CD4-positive, alpha-beta T cell treated with Interleukin-4 for 4 hours (primary cell): ENCODE measurements around the gene APRT.
"Not testable (repeated sequence)": the region's sequence is repeated elsewhere in the genome, so short reads cannot be mapped to it uniquely, and the experiment has no call there.

Source experiments
- DNase-seq: peaks from one replicate; pipeline ENCODE4 v3.0.0-alpha.2; 2020

APRT gene

GRCh38 chr16:88841521-88842307, 30.0 kb upstream of the APRT start:
- DNase-seq: no peak

- DNase-seq: no peak
Measured at GRCh38 chr16:88840600-88841215, 29.0 kb upstream of the APRT start.

- DNase-seq: no peak
Measured at GRCh38 chr16:88839745-88840599, 28.2 kb upstream of the APRT start.

GRCh38 chr16:88839026-88839529, 27.4 kb upstream of the APRT start:
- no peak for DNase-seq

GRCh38 chr16:88838566-88838965, 26.8 kb upstream of the APRT start:
- DNase-seq: no peak

GRCh38 chr16:88837806-88838205, 26.1 kb upstream of the APRT start:
- no peak for DNase-seq

GRCh38 chr16:88836791-88837190, 25.1 kb upstream of the APRT start:
- no peak for DNase-seq

GRCh38 chr16:88835818-88836217, 24.1 kb upstream of the APRT start:
- DNase-seq: no peak

- no peak for DNase-seq
Measured at GRCh38 chr16:88835383-88835782, 23.7 kb upstream of the APRT start.

- DNase-seq: no peak
Measured at GRCh38 chr16:88834670-88835069, 22.9 kb upstream of the APRT start.

GRCh38 chr16:88833086-88833485, 21.4 kb upstream of the APRT start:
- DNase-seq: no peak

GRCh38 chr16:88831838-88832237, 20.1 kb upstream of the APRT start:
- no peak for DNase-seq

GRCh38 chr16:88830783-88831182, 19.1 kb upstream of the APRT start:
- no peak for DNase-seq

- no peak for DNase-seq
Measured at GRCh38 chr16:88830258-88830657, 18.5 kb upstream of the APRT start.

GRCh38 chr16:88828711-88829110, 17.0 kb upstream of the APRT start:
- no peak for DNase-seq

GRCh38 chr16:88827727-88828126, 16.0 kb upstream of the APRT start:
- no peak for DNase-seq

- no peak for DNase-seq
Measured at GRCh38 chr16:88826070-88826840, 14.5 kb upstream of the APRT start.

GRCh38 chr16:88825146-88825545, 13.4 kb upstream of the APRT start:
- no peak for DNase-seq

GRCh38 chr16:88824256-88825077, 12.7 kb upstream of the APRT start:
- DNase-seq: no peak

GRCh38 chr16:88823646-88824045, 11.9 kb upstream of the APRT start:
- not testable (repeated sequence) for DNase-seq

GRCh38 chr16:88822281-88823040, 10.7 kb upstream of the APRT start:
- no peak for DNase-seq
